NK-92 (cell line): ENCODE data around the gene DRD2.

Source experiments
- DNase-seq: peaks from one replicate; lab custom pipeline; 2025; ENCODE audit not compliant: unreplicated experiment; lab: John Stamatoyannopoulos, UW

Gene DRD2

DNA sequence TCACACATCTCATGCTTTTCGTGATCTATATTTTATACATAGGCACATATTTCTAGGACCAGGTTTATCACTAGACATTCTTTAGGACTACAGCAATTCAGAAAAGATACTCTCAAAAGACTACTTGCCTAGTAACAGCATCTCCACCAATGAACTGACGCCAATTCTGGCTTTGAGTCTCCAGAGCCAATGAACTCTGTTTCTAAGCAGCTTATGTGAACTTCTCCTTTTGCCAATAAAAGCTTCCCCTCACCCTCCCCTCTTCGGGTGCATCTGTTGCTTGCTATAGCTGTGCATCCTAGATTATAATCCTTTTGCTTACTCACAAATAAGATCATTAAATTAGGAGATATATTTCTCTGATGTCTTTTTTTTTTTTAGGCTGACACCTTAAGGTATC, 99.0 kb downstream of the DRD2 start:
- DNase-seq, result no peak

DNA sequence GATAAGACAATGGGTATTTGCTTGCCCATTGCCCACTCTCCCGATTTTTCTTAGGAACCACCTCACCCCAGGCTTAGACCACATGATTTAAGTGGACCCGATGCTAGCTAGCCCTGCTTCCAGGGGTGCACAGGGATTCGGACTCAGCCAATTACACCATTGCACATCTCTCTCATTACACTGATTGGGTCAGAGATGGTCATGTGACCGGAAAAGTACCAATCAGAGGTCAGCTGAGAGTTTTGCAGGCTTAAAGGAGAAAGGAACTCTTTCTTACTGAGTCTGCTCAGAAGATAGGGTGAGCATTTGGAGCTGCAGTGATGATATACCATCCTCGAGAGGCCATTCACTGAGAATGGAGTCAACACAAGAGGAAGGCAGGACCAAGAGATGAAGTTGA, 99.8 kb downstream of the DRD2 start:
- DNase-seq, result no peak

DNA sequence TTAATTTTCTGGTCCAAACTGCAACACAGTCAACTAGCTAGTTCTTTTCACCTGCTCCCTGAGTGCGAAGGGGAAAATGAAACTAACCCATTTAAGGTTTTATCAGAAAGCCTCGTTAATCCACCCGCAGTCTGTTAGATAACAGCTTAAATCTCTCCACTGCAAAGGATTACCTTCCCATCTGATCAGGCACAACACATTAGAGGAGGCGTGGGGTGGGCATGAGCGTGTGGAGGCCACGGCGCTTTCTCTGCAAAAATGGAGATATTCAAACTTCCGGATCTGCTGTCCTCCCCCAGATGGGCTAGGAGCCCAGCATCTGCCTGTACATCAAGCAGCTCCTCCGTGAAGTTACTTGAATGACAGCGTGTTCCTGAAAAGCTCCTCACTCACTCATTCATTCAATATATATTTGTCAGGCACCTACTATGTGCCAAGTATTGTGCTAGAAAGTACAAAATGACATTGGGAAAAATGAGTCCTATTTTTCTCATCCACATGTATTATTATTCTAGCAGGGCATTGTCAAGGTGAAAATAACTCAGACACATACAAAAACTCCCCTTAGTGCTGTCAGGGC, 101.1 kb downstream of the DRD2 start:
- DNase-seq, result no peak

DNA sequence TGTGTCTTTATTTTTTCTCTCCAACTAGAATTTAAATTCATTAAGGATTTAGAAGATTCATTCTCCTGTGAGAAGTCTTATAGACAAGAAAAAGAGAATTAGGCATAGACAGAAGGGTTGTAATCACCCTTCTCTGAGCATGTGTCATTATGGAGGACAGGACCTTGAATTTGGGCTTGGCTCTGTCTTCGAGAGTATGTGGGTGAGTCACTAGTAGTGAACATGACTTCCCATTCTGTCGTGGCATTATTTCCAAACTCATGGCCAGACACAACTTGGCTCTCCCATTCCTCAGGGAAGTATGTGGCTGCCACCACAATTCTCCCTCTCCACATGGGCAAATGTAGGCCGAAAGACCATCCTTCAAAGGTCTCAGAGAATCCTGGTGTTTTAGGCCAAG, 101.9 kb downstream of the DRD2 start:
- DNase-seq, result no peak

DNA sequence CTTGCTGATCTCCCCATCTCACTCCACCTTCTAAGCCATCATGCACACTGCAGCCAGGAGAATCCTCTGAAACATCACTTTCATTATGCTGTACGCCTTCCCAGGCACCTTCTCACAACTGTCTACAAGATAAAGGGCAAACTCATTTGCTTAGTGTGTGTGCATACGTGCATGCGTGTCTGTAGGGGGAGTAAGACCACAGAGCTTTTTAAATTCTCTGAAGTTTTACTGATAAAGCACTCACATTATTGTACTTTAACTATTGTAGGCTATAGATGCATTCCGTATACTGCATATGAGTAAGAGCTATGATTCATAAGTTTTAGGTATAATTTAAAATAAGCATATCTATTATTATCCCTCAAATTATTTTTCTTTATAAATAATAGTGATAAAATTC, 102.9 kb downstream of the DRD2 start:
- no peak for DNase-seq

DNA sequence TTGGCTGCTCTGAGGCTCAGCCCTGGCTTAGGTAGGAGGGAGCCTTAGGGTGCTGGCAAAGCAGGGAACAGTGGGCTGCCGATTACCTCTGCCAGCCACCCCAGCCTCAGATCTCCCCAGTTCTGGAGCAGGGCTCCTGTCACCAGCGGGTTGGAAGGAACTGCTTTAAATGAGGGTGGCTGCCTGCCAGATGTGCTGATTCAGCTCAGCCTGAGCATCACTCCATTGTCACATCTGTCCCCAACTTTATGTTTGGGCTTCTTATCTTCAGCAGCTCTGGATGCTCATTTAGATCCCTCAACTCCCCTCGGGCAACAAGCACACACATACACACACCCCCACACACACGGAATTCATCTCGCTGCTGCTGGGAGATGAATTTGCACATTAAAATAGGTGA, 104.6 kb downstream of the DRD2 start:
- no peak for DNase-seq

DNA sequence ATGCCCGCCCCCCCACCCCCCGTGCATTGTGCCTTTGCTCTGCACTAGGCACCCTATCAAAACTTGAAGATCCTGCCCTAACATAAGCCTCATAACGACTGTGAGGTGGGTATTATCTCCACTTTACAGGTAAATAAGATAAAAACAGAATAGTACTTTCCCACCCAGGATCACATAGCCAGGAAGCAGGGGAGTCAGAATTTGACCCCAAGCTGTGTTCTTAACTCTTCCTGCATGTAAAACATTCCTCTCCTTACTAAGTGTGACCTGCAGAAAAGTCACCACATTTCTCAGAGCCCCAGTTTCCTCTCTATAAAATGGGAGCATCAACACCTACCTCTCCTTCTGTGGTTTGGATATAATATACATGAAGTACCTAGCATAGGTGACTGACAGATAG, 105.8 kb downstream of the DRD2 start:
- no peak for DNase-seq

DNA sequence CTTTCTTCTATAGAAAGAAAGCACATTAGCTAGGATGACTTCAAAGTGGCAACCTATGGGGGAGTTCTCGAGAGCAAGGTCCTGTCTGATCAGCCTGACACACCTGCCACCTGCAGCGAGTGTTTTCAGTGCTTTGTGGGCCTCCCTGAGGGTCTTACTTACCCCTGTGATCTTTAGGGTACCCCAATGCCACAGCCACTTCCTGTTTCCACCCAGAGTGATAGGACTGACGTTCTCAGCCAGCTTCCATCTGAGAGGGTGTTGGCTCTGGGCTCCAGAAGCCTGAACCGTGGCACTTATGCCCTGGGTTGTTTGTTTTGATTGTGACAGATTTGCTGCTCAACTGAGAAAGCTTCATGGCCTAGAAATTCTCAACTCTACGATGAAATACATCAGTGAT, 109.3 kb downstream of the DRD2 start:
- DNase-seq, result no peak

DNA sequence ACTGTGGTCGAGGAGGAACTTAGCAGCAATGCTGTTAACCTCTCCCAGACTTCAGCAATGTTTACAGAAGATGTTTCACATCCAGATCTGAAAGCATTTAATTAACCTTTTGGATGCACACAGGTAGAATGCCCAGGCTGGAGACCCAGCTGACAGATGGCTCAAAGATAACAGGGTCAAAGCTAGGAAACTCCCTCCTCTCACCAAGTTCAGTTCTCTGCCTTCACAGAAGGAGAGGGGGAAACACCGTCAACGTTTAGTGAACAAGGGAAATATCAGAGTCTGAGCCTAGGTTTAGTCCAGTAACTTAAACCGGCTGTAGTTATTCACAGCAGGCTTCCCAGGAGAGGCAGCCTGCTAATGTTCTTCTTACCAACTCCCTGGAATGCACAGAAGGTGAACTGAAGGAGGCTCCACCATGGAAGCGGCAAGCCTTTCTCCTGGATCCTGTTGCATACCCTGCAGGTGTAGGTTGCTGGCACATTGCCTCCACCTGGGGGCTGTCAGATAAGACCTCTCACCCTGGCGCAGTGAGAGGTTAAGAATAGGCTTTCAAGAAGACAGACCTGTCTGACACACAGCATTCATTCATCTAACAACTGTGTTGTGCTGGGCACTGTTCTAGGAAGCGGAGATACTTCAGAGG, 111.1 kb downstream of the DRD2 start:
- no peak for DNase-seq

DNA sequence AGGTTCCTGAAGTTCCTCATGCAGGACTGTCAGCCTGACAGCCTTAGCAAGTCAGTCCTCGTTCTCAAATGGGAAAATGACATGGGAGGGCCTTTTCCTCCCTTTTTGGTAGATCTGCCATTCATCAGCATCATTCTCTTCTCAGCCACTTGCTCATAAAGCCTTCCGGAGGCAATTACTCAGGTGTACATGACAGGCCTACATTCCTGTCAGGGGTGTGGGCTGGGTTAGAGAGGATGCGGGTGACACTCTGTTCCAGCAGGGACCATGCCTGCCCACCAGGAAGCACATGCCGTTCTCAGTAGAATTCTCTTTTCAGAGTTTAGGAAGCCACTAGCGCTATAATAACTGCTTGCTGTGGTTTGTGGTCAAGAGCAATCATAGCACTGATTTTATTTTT, 111.8 kb downstream of the DRD2 start:
- no peak for DNase-seq
